ENCODE results near the gene COPB1. TPM values are rescaled to one million over a fixed set of nuclear protein-coding genes. Genes with fewer than 3 reads are reported as not detected.

Gene COPB1
- total and polyA plus RNA-seq, 2 of the 8 experiments (the other 6 are each of a cell fraction or from before 2014, with no cell fraction given), result 28.7 to 72.1 TPM

GRCh38 chr11:14444441-14445189, 55.0 kb downstream of the COPB1 start:
- H3K79me2 ChIP-seq (ENCODE audit: control insufficient read depth in 1 of 2, insufficient read depth in 2 of 2, low read length in 2 of 2), result no peaks in the 10 kb centered on the region
- H3K23ac ChIP-seq (ENCODE audit: insufficient read length), result no peak overlapping the region
- no peak overlapping the region for H2BK120ac ChIP-seq (replicated peaks; ENCODE audit: low read depth, low read length)
- H3K79me1 ChIP-seq (ENCODE audit: low read depth, low read length), result no peaks in the 10 kb centered on the region
- H4K8ac ChIP-seq (ENCODE audit: extremely low read depth, insufficient read depth, low read length), result no peak overlapping the region
- no peak overlapping the region for H3K4ac ChIP-seq (replicated peaks; ENCODE audit: insufficient read length, low read depth, low read length)
- no peak overlapping the region for H3K18ac ChIP-seq (ENCODE audit: extremely low read depth, low read length)
- H3K4me3 ChIP-seq (ENCODE audit: extremely low read depth in 1 of 4, insufficient read depth in 2 of 4, low read depth in 3 of 4, low read length in 4 of 4), result no peak overlapping the region
- no peak overlapping the region for H3K14ac ChIP-seq (ENCODE audit: insufficient read length)
- DNase-seq (ENCODE audit: low read depth in 1 of 2, low spot score in 2 of 2) (no peak), FAIRE-seq (no peak)
- ChIA-PET POLR2A (ENCODE audit: partially characterized antibody) (no interaction called here), CTCF (ENCODE audit: partially characterized antibody) (interaction anchor here (2.0 to 9.7 kb wide), 4 partner anchors 10 to 136 kb away, joined by 7 to 60 read pairs (median 22); no protein-coding TSS in a partner anchor)
- no peak overlapping the region for H3K27ac ChIP-seq (ENCODE audit: low read depth, low read length)
- H3K9ac ChIP-seq (replicated peaks in 1 of 4; ENCODE audit: extremely low read depth in 1 of 4, low read depth in 3 of 4, low read length in 3 of 4), result no peak overlapping the region
- WGBS, 2 experiments (ENCODE audit: extremely low coverage in 1 of 2, insufficient coverage in 1 of 2, insufficient read length in 1 of 2, insufficient replicate concordance in 2 of 2, low coverage in 1 of 2, low lambda C conversion rate in 2 of 2, missing lambda C conversion rate in 1 of 2), result 91% methylated on average over 8 of the region's 8 CpGs; no CpG with 5 or more reads in 1 of the 2 experiments
- no peak overlapping the region for H3K4me2 ChIP-seq (ENCODE audit: insufficient read depth in 1 of 2, low read depth in 2 of 2, low read length in 2 of 2)
- no peak overlapping the region for H4K91ac ChIP-seq (replicated peaks; ENCODE audit: insufficient read length, low read length)
- no peak overlapping the region for H3K56ac ChIP-seq (replicated peaks; ENCODE audit: insufficient read length, low read depth, low read length)
- H3K9me3 ChIP-seq (ENCODE audit: insufficient read depth in 2 of 2, low read depth in 1 of 2, low read length in 1 of 2), result no peaks in the 10 kb centered on the region
- H4K5ac ChIP-seq (ENCODE audit: insufficient read length, low read depth, low read length), result no peak overlapping the region
- H2AK5ac ChIP-seq (ENCODE audit: low read depth, low read length), result no peak overlapping the region
- H2AFZ ChIP-seq (ENCODE audit: low read length), result no peak overlapping the region
- H3K23me2 ChIP-seq (ENCODE audit: low read depth, low read length), result peaks cover 2% of the 10 kb centered on the region; the same call in 1 of the 2 replicates
- no peaks in the 10 kb centered on the region for H3K4me1 ChIP-seq (replicated peaks in 1 of 4; ENCODE audit: control insufficient read depth in 3 of 4, insufficient read depth in 4 of 4, low read length in 3 of 4)
- H2BK20ac ChIP-seq (ENCODE audit: low read length), result no peak overlapping the region
- no peak overlapping the region for H2BK15ac ChIP-seq (ENCODE audit: low read length)
- no peaks in the 10 kb centered on the region for H3K36me3 ChIP-seq (ENCODE audit: control insufficient read depth in 2 of 4, insufficient read depth in 4 of 4, low read length in 3 of 4)
- no peak overlapping the region for H2BK12ac ChIP-seq (ENCODE audit: low read depth, low read length)
- H2BK5ac ChIP-seq (ENCODE audit: low read depth, low read length), result no peak overlapping the region
- no peaks in the 10 kb centered on the region for H3K27me3 ChIP-seq (replicated peaks in 1 of 4; ENCODE audit: control insufficient read depth in 3 of 4, extremely low read depth in 1 of 4, insufficient read depth in 3 of 4, low read length in 3 of 4)
- H4K20me1 ChIP-seq (replicated peaks in 1 of 2; ENCODE audit: control insufficient read depth in 1 of 2, insufficient read depth in 2 of 2, low read length in 2 of 2), result no peaks in the 10 kb centered on the region
- no peak for TF ChIP-seq ATF3 (IDR thresholded peaks at IDR 0.05; ENCODE audit: insufficient read depth, low read depth, low read length)
- no peak for TF ChIP-seq BCL11A (IDR thresholded peaks at IDR 0.05; ENCODE audit: low read depth in 2 of 2, low read length in 2 of 2)
- no peak for TF ChIP-seq BRCA1 (IDR thresholded peaks at IDR 0.05; ENCODE audit: low read depth, low read length)
- no peak for TF ChIP-seq RNF2 (IDR thresholded peaks at IDR 0.05; ENCODE audit: borderline replicate concordance, low read depth, low read length, missing control alignments, poor library complexity, severe bottlenecking)
- no peak for TF ChIP-seq RXRA (IDR thresholded peaks at IDR 0.05; ENCODE audit: insufficient read depth, low read depth, low read length)
- TF ChIP-seq RFX5 (IDR thresholded peaks at IDR 0.05; ENCODE audit: borderline replicate concordance, low read depth, low read length), result no peak
- TF ChIP-seq, protein P1, sequence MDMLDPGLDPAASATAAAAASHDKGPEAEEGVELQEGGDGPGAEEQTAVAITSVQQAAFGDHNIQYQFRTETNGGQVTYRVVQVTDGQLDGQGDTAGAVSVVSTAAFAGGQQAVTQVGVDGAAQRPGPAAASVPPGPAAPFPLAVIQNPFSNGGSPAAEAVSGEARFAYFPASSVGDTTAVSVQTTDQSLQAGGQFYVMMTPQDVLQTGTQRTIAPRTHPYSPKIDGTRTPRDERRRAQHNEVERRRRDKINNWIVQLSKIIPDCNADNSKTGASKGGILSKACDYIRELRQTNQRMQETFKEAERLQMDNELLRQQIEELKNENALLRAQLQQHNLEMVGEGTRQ (IDR thresholded peaks at IDR 0.05; ENCODE audit: low read length), result no peak
- no peak for TF ChIP-seq EGR1 (IDR thresholded peaks at IDR 0.05; ENCODE audit: borderline replicate concordance, low read depth, low read length)
- TF ChIP-seq GTF2F1 (IDR thresholded peaks at IDR 0.05; ENCODE audit: borderline replicate concordance, low read depth, low read length), result no peak
- no peak for TF ChIP-seq MAFK (IDR thresholded peaks at IDR 0.05; ENCODE audit: low read depth, low read length)
- TF ChIP-seq TAF7 (optimal IDR thresholded peaks at IDR 0.05; ENCODE audit: borderline replicate concordance, low read depth, low read length), result no peak

Measured in H1 (cell line).